Neuronal stem cell (in vitro differentiated cells): ENCODE data around the gene SELE.

ENCODE experiments used
- DNase-seq: peaks from one replicate; pipeline ENCODE4 v3.0.0-alpha.2; 2013; ENCODE audit warnings: low spot score
- H2AFZ ChIP-seq: one replicate; pipeline ENCODE4 v1.6.1; 2013; ENCODE audit warnings: mild to moderate bottlenecking, low read length, inconsistent platforms
- H2AK5ac ChIP-seq: 2 replicates; pipeline ENCODE4 v1.6.1; 2013; ENCODE audit warnings: low read depth, mild to moderate bottlenecking, inconsistent platforms, low read length, moderate library complexity, mixed read lengths
- H2BK120ac ChIP-seq: 2 replicates; pipeline ENCODE4 v1.6.1; 2013; ENCODE audit warnings: low read depth, mild to moderate bottlenecking, inconsistent platforms, low read length, moderate library complexity, mixed read lengths
- H2BK12ac ChIP-seq: one replicate; pipeline ENCODE4 v1.6.1; 2013; ENCODE audit warnings: low read length, inconsistent platforms
- H2BK15ac ChIP-seq: 2 replicates; pipeline ENCODE4 v1.6.1; 2013; ENCODE audit warnings: mild to moderate bottlenecking, low read length, inconsistent platforms, mixed read lengths
- H2BK5ac ChIP-seq: one replicate; pipeline ENCODE4 v1.6.1; 2013; ENCODE audit warnings: inconsistent platforms, mild to moderate bottlenecking, low read length, moderate library complexity
- H3K14ac ChIP-seq: one replicate; pipeline ENCODE4 v1.6.1; 2013; ENCODE audit warnings: low read length, inconsistent platforms
- H3K18ac ChIP-seq: 2 replicates; pipeline ENCODE4 v1.6.1; 2013; ENCODE audit warnings: low read length, inconsistent platforms
- H3K23ac ChIP-seq: 2 replicates; pipeline ENCODE4 v1.6.1; 2013; ENCODE audit warnings: low read depth, mild to moderate bottlenecking, mixed read lengths, low read length, inconsistent platforms; ENCODE audit not compliant: poor library complexity
- H3K27ac ChIP-seq: replicated peaks from 3 replicates; pipeline ENCODE4 v1.5.1; 2013; ENCODE audit warnings: low read length, inconsistent platforms
- H3K27me3 ChIP-seq, 3 experiments: 2 replicates each; pipeline ENCODE4 v1.6.1; 2013; ENCODE audit warnings: low read length in 3 of 3, mild to moderate bottlenecking in 2 of 3, inconsistent platforms in 1 of 3, low read depth in 1 of 3, mixed read lengths in 1 of 3, moderate library complexity in 1 of 3; ENCODE audit not compliant: control insufficient read depth in 3 of 3, insufficient read depth in 3 of 3
- H3K36me3 ChIP-seq, 2 donors: replicated peaks in 1 of 2; 2 replicates each; pipeline ENCODE4 v1.6.1; 2013; ENCODE audit warnings: low read length in 2 of 2; ENCODE audit not compliant: control insufficient read depth in 2 of 2, insufficient read depth in 2 of 2
- H3K4ac ChIP-seq: 2 replicates; pipeline ENCODE4 v1.6.1; 2013; ENCODE audit warnings: inconsistent platforms, mild to moderate bottlenecking, low read length, moderate library complexity
- H3K4me1 ChIP-seq, 2 donors: 1 replicate in 1 of 2; 2 replicates in 1 of 2; pipeline ENCODE4 v1.6.1; 2013; ENCODE audit warnings: low read length in 2 of 2, low read depth in 1 of 2; ENCODE audit not compliant: control insufficient read depth in 2 of 2, insufficient read depth in 1 of 2
- H3K4me2 ChIP-seq: one replicate; pipeline ENCODE4 v1.6.1; 2013; ENCODE audit warnings: mild to moderate bottlenecking, low read length, inconsistent platforms; ENCODE audit not compliant: insufficient read depth, poor library complexity, severe bottlenecking
- H3K4me3 ChIP-seq, 2 donors: 2 replicates each; pipeline ENCODE4 v1.5.1; 2013; ENCODE audit warnings: low read length in 2 of 2, mild to moderate bottlenecking in 2 of 2, inconsistent platforms in 1 of 2, moderate library complexity in 1 of 2
- H3K79me1 ChIP-seq: one replicate; pipeline ENCODE4 v1.6.1; 2013; ENCODE audit warnings: low read depth, mild to moderate bottlenecking, inconsistent platforms, low read length, moderate library complexity
- H3K9ac ChIP-seq: one replicate; pipeline ENCODE4 v1.6.1; 2013; ENCODE audit warnings: mild to moderate bottlenecking, low read depth, low read length, inconsistent platforms; ENCODE audit not compliant: poor library complexity
- H3K9me3 ChIP-seq, 2 donors: replicated peaks in 1 of 2; 2 replicates each; pipeline versions ENCODE3 to v1.6.1; 2013; ENCODE audit warnings: low read length in 2 of 2, mild to moderate bottlenecking in 2 of 2, inconsistent platforms in 1 of 2, low read depth in 1 of 2, mixed read lengths in 1 of 2, moderate library complexity in 1 of 2; ENCODE audit not compliant: control insufficient read depth in 2 of 2, insufficient read depth in 1 of 2
- H4K8ac ChIP-seq: one replicate; pipeline ENCODE4 v1.6.1; 2013; ENCODE audit warnings: low read depth, mild to moderate bottlenecking, inconsistent platforms, low read length, moderate library complexity
- H4K91ac ChIP-seq: one replicate; pipeline ENCODE4 v1.6.1; 2013; ENCODE audit warnings: low read length, low read depth, mild to moderate bottlenecking, inconsistent platforms; ENCODE audit not compliant: poor library complexity
- WGBS, 2 donors: extraction: QIAGEN DNeasy Blood & Tissue Kit; methylation state at CpG; one replicate each; pipeline ENCODE4 v1.1.7; 2013; ENCODE audit warnings: missing lambda C conversion rate in 2 of 2, mixed read lengths in 1 of 2; ENCODE audit not compliant: insufficient read length in 2 of 2, insufficient replicate concordance in 1 of 2; ENCODE audit errors: extremely low coverage in 2 of 2; 5-methylcytosine and 5-hydroxymethylcytosine counted together

The SELE gene

GRCh38 chr1:169681140-169681539, 52.7 kb downstream of the SELE start:
- Histone ChIP-seq H2BK5ac (no peak overlapping the region), H3K27me3 (peaks cover 0 to 3% (median 2%) of the 10 kb centered on the region in 3 experiments), H4K8ac (no peak overlapping the region), H3K14ac (no peak overlapping the region), H3K4me2 (no peak overlapping the region), H3K9ac (no peak overlapping the region), H3K4ac (no peak overlapping the region), H3K4me3 (no peak overlapping the region), H3K4me1 (no peaks in the 10 kb centered on the region), H3K79me1 (no peaks in the 10 kb centered on the region), H2BK15ac (no peak overlapping the region), H3K23ac (no peak overlapping the region), H2BK12ac (no peak overlapping the region), H3K36me3 (no peaks in the 10 kb centered on the region), H3K27ac (no peak overlapping the region), H2BK120ac (no peak overlapping the region), H3K18ac (no peak overlapping the region), H4K91ac (no peak overlapping the region), H3K9me3 (no peaks in the 10 kb centered on the region), H2AFZ (no peak overlapping the region), H2AK5ac (no peak overlapping the region)
- DNase-seq = no peak
- no CpG with 5 or more reads among the region's 2 CpGs for WGBS, 2 donors

GRCh38 chr1:169680377-169681019, 53.4 kb downstream of the SELE start:
- H3K4me3 ChIP-seq = no peak overlapping the region
- H3K79me1 ChIP-seq = no peaks in the 10 kb centered on the region
- H2BK12ac ChIP-seq = no peak overlapping the region
- H3K14ac ChIP-seq = no peak overlapping the region
- H2BK120ac ChIP-seq = no peak overlapping the region
- WGBS, 2 donors = no CpG with 5 or more reads among the region's 6 CpGs
- no peaks in the 10 kb centered on the region for H3K9me3 ChIP-seq
- H3K4me1 ChIP-seq = no peaks in the 10 kb centered on the region
- H3K23ac ChIP-seq = no peak overlapping the region
- no peak overlapping the region for H3K18ac ChIP-seq
- no peak overlapping the region for H3K27ac ChIP-seq
- H2BK5ac ChIP-seq = no peak overlapping the region
- H3K36me3 ChIP-seq = no peaks in the 10 kb centered on the region
- no peak overlapping the region for H3K4me2 ChIP-seq
- peaks cover 0 to 3% (median 2%) of the 10 kb centered on the region in 3 experiments for H3K27me3 ChIP-seq
- no peak overlapping the region for H2AFZ ChIP-seq
- no peak overlapping the region for H4K91ac ChIP-seq
- H2BK15ac ChIP-seq = no peak overlapping the region
- DNase-seq = no peak
- H2AK5ac ChIP-seq = no peak overlapping the region
- H3K4ac ChIP-seq = no peak overlapping the region
- H3K9ac ChIP-seq = no peak overlapping the region
- no peak overlapping the region for H4K8ac ChIP-seq

GRCh38 chr1:169679692-169680091, 54.2 kb downstream of the SELE start:
- no peak for DNase-seq
- Histone ChIP-seq H3K4me1 (no peaks in the 10 kb centered on the region), H3K14ac (no peak overlapping the region), H2BK15ac (no peak overlapping the region), H3K79me1 (no peaks in the 10 kb centered on the region), H4K91ac (no peak overlapping the region), H3K18ac (no peak overlapping the region), H3K4ac (no peak overlapping the region), H3K4me2 (no peak overlapping the region), H3K9me3 (no peaks in the 10 kb centered on the region), H2AFZ (no peak overlapping the region), H2BK12ac (no peak overlapping the region), H3K4me3 (no peak overlapping the region), H3K27me3 (peaks cover 0 to 3% (median 2%) of the 10 kb centered on the region in 3 experiments), H4K8ac (no peak overlapping the region), H2BK5ac (no peak overlapping the region), H2AK5ac (no peak overlapping the region), H3K9ac (no peak overlapping the region), H3K36me3 (no peaks in the 10 kb centered on the region), H3K23ac (no peak overlapping the region), H3K27ac (no peak overlapping the region), H2BK120ac (no peak overlapping the region)
- no CpG with 5 or more reads among the region's 3 CpGs for WGBS, 2 donors

GRCh38 chr1:169676001-169676400, 57.9 kb downstream of the SELE start:
- no CpG with 5 or more reads among the region's 2 CpGs for WGBS, 2 donors
- DNase-seq = no peak

More at GRCh38 chr1:169676001-169676400, 57.9 kb downstream of the SELE start:
- Histone ChIP-seq H3K4me2 (no peak overlapping the region), H2AFZ (no peak overlapping the region), H4K91ac (no peak overlapping the region), H2BK12ac (no peak overlapping the region), H3K27ac (no peak overlapping the region), H3K27me3 (peaks cover 0 to 2% (median under 1%) of the 10 kb centered on the region in 3 experiments), H3K36me3 (no peaks in the 10 kb centered on the region), H2AK5ac (no peak overlapping the region), H3K14ac (no peak overlapping the region), H3K9ac (no peak overlapping the region), H3K4me1 (no peaks in the 10 kb centered on the region), H3K4me3 (no peak overlapping the region), H4K8ac (no peak overlapping the region), H3K79me1 (no peaks in the 10 kb centered on the region), H3K4ac (no peak overlapping the region), H3K9me3 (no peaks in the 10 kb centered on the region), H2BK15ac (no peak overlapping the region), H3K23ac (no peak overlapping the region), H3K18ac (no peak overlapping the region), H2BK120ac (no peak overlapping the region), H2BK5ac (no peak overlapping the region)
